HG03565 (cell line): ENCODE measurements around the gene THSD4.
"Not testable (repeated sequence)": the region's sequence is repeated elsewhere in the genome, so short reads cannot be mapped to it uniquely, and the experiment has no call there.

Source experiments
- ATAC-seq: cut with Tn5 transposase; IDR thresholded peaks from one replicate; pipeline ENCODE4 v1.9.1; 2021; ENCODE audit warnings: mild to moderate bottlenecking, moderate library complexity; ENCODE audit not compliant: unreplicated experiment

THSD4 gene

DNA sequence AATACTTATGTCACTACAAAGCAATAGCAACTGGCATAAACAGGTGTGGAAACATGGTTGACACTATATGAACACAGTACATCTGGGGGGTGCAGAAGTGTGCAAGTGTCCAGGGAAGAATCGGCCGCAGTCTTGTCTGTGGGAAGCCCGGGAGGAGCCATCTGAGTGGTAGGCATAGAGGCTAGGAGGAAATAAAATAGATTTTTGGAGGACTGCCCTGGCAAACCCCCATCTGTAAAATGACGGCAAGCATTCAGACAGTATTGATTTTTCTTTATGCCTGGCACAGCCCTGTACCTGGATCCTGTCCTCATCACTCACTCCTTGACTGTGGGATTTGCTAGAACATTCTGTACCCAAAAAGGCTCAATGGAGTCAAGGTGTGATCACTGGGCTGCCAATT, 31.3 kb downstream of the THSD4 start:
- no peak for ATAC-seq

DNA sequence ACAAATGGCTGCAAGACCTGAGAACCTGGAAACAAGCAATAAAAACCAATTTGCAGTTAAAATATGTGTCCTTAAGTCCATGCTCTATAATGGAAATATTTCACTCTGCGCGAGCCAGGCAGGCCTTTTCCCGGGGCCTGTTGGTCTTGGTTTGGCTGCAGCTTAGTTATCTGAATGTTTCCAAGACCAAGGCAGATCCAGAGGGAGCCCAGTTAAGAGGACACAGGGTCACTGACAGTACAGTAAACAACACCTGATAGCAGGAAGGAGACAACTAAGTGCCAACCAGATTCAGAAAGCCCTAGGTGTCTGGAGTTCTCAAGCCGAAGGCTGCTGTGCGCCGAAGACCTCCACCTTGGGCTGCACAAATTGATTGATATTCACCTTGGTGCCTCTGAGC, 32.8 kb downstream of the THSD4 start:
- no peak for ATAC-seq

DNA sequence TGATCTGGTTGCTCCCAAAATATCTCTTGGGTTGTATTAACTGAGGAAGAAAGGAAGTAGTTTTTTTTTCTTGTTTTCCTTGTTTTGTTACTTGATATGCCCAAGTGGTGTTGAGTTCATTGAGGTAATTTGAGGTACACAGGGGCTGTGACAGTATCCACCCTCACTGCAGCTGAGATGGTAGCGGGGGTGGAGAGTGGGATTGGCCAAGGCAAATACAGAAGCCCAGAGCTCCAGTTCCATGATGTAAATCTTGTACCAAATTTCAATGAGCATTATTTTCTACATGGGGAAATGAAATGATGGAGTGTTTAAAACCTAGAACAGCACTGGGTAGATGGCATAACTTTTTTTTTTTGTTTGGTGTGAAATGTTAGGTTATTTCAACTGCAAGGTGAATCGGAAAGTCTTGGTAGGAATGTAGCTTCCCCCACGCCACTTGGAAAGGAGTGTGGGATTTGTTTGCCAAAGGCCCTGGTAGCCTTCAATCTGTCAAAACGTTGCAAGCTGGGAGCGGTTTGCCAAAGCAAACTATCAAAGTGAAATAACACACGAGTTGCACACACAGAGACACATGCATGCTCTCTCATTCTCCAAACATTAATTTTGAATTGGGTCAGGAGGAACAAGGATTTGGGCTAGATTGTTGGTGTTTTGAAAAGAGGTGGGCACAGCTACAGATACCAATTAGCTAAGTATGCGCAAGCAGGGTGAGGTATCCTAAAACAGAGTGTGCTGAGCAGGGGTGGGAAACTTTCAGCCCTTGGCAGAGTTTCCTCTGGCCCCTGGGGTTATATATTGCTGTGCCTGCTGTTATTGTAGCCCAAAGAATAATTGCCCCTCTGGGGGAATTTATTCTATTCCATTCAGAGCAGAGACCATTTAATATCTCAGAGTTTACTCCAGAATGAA, 34.6 kb downstream of the THSD4 start:
- no peak for ATAC-seq

DNA sequence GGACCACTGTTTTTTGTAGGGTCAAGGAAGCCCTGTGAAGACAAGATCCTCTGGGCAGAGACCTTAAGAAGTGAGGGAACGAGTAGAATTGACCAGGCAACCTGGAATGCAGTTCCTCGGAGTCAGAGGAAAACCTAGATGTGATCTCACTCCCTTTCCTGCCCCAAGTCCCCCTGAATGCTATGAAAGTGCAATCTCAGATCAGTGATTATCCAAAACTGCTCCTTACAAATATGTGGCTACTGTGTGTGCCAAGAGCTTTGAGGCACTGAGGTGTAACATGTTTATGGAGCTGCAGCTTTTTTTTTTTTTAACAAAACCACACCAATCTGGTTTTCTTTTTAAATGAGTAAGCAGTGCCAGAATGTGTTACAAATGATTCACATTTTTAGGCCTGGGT, 35.8 kb downstream of the THSD4 start:
- no peak for ATAC-seq

DNA sequence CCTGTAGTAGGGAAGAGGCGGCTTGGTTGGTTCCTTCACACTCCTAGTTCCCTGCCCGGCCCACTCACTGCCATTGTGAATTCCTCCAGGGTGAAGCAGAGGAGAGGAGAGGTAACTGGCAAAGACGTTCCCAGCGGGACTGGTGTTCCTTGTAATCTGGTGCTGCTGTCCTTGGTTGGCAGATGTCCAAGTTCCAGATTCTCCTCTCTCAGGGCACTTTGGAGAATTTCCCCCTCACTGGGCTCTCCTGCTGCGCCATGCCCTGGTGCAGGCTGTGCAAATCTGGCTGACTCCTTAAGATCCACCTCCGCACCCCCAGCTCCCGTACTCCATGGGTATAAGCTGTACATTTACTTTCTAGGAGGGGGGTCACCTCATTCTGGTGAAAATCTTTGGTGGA, 37.3 kb downstream of the THSD4 start:
- ATAC-seq: no peak

DNA sequence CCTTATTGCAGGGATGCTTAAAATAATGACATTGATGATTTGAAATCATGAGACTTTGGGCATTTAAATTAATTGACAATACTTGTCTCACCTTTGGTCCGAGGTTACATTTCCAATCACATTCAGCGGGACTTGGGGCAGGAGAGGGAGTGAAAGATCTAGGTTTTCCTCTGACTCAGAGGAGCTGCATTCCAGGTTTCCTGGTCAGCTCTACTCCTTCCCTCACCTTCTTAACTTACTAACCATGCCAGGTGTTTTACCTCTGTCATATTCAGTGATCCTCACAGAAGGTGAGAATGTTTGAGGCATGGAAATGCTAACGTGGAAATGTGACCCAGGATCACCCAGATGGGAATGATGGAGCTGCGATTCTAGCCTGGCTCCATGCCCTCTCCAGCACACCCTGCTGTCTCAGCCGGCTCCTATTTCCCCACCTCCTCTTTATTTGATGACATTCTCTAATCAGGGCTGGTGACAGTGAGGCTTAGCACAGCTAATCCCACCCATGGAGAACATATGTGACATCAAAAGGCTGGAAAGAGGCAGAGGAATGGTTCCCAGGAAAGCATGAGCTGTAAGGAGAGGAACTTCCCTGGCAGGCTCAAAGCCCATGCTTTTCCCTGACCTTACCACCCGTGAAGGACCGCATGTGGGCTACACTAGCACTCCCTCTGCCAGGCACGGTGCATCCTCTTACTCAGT, 38.7 kb downstream of the THSD4 start:
- no peak for ATAC-seq

DNA sequence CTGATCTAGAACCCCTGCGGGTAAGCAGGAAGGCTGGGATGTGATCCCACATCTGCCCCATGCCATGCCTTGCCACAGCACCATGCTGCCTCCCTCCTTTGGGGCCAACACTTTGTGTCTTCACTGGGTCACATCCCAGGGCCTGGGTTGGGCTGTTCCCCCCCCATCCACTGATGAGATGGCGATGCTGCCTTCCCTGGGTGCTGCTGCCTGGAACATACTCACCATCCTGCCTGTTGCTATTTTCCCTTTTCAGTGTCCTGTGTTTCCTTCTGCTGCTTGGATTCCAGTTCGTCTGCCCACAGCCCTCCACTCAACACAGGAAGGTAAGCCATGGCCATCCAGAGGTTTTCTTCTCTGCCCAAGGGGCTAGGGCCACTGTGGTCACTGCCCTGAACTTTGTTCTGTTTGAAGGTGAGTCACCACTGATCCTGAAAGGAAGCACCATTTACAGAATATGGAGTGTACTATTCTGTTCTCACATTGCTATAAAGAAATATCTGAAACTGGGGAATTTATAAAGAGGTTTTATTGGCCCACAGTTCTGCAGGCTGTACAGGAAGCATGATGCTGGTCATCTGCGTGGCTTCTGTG, 39.4 kb downstream of the THSD4 start:
- no peak for ATAC-seq

DNA sequence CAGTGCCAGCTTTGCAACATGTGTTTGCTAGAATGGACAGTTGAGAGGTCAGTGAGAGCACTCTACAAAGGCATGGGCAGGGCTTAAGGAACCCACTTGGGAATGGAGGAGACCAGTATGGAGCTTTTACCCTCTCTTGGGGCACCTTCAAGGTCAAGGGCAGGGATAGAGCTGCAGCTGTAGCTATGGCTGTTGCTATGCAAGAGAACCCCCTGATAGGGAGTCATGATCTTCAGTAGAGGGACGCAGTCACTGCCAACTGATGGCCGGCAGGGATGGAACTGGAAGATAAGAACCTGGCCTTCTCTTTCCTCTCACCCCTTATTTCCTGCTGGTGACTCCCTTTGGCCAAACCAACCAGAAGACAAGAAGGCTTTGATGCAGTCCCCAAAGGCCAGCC, 40.3 kb downstream of the THSD4 start:
- no peak for ATAC-seq

DNA sequence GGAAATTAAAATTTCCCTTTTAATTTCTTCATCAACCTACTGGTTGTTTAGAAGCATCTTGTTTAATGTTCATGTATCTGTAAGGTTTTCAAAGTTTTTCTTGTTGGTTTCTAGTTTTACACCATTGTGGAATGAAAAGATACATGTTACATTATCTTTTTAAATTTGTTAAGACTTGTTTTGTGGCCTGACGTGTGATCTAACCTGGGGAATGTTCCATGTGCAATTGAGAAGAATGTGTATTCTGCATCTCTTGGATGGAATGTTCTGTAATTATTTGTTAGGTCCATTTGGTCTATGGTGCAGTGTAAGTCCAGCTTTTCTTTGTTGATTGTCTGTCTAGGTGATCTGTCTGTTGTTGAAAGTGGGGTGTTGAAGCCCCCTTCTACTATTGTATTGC, 45.7 kb downstream of the THSD4 start:
- ATAC-seq: no peak

DNA sequence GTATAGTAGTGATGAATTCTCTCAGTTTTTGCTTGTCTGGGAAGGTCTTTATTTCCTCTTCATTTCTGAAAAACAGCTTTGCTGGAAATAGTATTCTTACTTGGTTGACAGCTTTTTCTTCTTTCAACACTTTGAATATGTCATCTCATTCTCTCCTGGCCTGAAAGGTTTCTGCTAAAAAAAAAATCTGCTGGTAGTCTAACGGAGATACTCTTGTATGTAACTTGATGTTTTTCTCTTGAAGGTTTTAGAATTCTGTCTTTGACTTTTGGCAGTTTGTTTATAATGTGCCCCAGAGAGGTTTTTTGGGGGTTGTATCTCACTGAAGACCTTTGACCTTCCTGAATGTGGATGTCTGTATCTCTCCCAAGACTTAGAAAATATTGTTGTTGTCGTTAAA, 47.0 kb downstream of the THSD4 start:
- ATAC-seq: no peak

DNA sequence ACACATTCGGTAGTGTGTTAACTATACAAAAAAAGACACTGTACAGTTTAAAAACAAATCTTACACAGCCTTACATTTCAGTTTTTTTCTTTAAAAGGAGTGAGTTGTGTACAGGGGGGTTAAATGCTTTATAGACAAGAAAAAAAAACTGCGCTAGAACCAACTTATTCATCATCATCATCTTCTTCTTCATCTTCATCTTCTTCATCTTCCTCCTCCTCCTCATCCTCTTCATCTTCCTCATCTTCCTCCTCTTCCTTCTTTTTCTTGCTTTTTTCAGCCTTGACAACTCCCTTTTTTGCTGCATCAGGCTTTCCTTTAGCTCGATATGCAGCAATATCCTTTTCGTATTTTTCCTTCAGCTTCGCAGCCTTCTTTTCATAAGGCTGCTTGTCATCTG, 49.3 kb downstream of the THSD4 start:
- not testable (repeated sequence) for ATAC-seq

DNA sequence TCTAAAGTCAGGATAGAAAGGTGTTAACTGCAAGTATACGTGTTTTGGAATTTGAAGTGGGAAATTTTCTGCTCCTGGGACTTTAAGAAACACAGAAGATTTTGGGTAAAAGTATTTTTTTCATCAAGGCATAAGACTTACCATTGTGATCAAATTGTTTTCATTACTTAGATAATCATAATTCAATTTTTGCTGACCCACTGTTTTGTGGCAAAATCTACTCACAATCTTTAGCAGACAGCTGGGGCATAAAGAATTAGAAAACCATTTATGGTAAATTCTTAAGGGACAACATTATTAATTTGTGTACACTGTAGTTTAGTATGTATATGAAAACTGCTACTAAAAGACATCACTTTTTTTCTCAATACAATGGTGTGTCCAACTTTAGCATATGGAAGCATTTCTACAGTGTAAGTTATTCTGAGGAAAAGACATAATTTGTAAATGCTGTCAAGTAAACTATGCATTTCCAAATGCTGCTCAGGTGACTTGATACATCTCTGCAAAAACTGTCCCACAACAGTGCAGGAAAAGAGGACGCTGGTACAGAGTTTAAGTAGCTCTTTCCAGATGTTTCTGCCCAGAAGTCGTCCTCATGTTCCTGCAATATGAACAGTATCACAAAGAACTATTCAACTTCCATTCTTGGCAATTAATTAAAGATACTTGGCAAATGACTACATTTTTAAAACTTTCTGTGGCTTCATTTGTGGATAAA, 52.3 kb downstream of the THSD4 start:
- ATAC-seq: no peak

DNA sequence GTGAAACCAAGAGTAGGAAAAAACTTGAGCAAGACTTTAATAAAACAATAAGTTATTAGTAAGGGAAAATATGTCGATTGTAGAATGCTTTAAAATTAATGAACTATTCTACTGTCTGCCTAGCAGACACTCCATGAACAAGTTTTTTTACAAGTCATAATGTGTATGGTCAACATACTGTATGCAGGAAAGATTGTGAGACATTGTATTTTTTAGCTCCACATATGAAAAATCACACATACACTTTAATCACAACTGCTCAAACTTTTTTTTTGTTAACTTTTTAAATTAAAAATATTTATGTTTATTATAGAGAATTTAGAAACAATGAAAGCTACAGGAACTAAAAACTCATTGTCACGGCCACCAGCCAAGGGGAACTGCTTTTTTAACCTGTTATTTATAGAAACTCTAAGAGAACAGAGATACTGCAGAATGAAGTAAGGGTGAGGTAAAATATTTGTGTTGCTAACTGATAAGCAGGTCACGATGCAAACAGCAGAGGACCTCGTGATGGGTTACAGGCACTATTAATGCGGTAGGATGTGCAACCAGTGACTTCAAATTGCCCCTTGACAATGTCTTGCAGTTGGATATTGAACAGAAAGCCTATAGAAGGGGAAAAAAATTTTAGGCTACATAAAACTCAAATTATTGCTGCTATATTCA, 53.0 kb downstream of the THSD4 start:
- ATAC-seq: no peak

DNA sequence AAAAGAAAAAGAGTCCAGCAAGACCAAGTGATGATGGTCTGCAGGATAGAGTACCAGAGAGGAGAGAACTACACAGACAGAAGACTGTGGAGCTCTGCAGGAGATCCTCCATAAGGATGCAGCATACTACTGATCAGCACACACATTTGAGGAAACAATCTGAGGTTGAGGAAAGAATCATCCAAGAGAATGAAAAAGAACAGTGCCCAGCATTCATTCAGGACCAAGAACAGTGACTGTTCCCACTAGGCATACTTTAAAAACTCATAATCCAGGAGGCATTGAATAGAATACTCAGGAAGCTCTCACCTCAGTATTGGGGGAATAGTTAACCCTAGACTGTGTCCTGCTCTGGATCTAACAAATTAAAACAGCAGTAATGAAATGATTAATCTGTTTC, 54.9 kb downstream of the THSD4 start:
- ATAC-seq: no peak

DNA sequence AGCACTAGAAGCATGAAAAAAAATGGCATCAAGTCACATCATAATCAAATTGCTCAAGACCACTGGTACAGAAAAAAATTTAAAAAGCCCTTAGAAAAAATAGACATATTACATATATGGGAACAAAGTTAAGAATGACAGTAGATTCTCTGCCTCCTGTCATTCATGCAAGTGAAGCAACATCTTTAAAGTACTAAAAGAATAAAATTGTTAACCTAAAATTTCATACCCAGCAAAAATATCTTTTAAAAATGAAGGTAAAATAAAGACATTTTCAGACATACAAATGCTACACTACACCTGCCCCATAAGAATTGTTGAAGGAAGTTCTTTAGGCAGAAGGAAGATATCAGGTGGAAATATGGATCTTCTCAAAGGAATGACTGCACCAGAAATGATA, 55.9 kb downstream of the THSD4 start:
- ATAC-seq: no peak

DNA sequence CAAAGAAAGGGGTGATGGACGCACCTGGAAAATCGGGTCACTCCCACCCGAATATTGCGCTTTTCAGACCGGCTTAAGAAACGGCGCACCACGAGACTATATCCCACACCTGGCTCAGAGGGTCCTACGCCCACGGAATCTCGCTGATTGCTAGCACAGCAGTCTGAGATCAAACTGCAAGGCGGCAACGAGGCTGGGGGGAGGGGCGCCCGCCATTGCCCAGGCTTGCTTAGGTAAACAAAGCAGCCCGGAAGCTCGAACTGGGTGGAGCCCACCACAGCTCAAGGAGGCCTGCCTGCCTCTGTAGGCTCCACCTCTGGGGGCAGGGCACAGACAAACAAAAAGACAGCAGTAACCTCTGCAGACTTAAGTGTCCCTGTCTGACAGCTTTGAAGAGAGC, 59.1 kb downstream of the THSD4 start:
- not testable (repeated sequence) for ATAC-seq

DNA sequence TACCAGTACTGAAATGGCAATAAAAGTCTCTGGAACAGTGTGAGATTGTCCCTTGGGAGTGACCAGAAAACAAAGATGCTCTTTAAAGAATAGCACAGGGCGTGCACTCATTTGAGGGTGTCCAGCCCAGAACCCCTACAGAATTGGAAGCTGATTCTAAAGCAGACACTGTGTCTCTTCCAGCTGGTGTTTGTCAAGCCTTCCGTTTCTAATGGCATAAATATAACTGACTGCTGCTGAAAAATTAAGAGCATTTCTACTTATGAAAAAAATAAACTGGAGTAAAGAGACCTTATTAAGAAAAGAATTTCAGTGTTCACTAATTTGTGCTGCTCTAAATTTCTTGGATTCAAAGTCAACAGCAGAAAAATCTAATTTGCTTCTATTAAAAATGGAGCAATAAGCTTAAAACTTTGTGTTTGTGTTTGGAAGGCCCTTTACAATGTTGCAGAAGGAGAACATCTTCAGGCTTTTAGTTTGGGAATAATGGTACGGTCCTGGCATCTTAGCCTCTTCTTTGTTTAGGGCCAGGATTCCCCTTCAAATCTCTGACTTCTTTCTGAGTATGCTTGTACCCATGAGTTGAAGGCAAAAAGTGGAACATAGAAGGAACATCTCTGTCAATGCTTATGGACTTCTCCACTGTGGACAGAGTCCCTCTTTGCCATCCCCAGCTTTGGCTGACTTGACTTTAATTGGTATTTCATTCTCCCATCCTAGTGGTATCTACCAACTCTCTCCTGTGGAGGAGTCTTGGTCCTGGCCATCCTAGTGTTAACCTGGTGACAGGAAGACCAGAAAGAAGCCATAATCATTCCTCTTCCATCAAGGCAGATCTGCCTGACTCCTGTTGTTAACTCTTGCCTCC, 65.9 kb downstream of the THSD4 start:
- ATAC-seq: no peak

DNA sequence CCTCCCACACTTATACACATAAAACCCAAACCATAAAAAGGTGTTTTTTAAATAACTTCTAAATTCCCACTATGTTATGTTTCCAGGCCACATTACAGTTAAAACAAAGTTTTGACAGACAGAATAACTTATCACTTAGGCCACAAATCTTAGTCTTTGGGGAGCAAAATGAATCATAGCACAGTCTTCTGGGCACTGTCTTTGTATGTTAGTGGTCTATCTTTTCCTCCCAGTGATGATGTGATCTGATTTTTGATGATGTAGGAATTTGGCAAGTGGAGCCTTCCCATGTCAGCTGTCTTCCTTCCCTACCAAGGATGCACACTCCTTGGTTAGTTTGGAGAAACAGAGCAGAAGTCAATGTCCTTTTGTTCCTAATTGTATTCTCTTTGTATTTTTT, 67.3 kb downstream of the THSD4 start:
- ATAC-seq: no peak

DNA sequence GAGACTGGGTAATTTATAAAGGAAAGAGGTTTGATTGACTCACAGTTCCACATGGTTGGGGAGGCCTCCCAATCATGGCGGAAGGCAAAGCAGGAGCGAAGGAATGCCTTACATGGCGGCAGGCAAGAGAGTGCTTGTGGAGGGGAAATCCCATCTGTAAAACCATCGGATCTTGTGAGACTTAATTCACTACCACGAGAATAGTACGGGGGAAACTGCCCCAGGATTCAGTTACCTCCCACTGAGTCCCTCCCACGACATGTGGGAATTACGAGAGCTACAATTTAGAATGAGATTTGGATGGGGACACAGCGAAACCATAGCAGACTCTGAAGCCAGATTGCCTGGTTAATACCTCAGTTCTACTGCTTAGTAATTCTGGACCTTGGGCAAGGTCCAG, 67.8 kb downstream of the THSD4 start:
- ATAC-seq: no peak

DNA sequence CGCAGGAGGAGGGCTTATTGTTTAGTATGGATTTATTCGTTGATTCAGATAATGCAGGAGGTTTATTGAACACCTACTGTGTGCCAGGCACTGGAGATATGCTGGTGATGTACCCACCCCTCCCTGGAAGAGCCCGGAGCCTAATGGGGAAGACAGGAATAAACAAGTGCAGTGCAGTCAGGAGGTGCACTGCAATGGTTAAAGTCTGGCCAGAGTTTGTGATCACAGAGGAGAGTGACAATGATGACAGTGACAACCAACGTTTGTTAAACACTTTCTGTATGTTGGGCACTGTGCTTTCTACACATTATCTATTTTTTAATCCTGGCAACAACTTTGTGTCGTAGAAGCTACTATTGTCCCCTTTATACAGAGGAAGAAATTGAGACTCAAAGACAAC, 70.4 kb downstream of the THSD4 start:
- no peak for ATAC-seq
